ENCODE measurements around the gene ETV6. TPM values are rescaled to one million over a fixed set of nuclear protein-coding genes. Genes with fewer than 3 reads are reported as not detected.
"Not testable (repeated sequence)": the region's sequence is repeated elsewhere in the genome, so short reads cannot be mapped to it uniquely, and the experiment has no call there.

ETV6 gene
- total RNA-seq, 1 donor from 2014 or later: 14.7 TPM

DNA sequence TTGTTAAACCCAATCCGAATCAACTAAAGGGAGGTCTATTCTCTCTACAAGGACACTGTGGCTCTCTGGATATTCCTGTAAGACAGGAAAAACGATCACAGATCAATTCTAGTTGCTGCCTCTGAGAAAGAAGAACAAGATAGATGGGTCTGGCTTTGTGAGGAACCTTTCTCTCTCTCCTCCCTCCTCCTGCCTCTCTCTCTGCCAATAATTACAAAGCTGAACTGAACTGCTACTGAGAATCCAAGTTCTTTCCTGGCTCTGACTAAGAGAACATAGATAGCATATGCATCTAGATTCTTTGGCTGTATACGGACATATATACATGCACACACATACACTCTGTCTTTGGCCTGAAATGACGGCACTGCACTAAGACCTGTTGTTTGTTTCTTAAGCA lies 27.6 kb downstream of the ETV6 start:
- Histone ChIP-seq H3K4me1 (peaks cover 29% of the 10 kb centered on the region), H3K27me3 (no peaks in the 10 kb centered on the region), H3K36me3 (no peaks in the 10 kb centered on the region), H3K27ac (no peak overlapping the region), H3K4me3 (no peak overlapping the region), H3K9me3 (no peaks in the 10 kb centered on the region)
- no peak for TF ChIP-seq POLR2AphosphoS5 (IDR thresholded peaks at IDR 0.05; ENCODE audit: insufficient read depth in 1 of 2, low read depth in 1 of 2)
- TF ChIP-seq, protein P1, sequence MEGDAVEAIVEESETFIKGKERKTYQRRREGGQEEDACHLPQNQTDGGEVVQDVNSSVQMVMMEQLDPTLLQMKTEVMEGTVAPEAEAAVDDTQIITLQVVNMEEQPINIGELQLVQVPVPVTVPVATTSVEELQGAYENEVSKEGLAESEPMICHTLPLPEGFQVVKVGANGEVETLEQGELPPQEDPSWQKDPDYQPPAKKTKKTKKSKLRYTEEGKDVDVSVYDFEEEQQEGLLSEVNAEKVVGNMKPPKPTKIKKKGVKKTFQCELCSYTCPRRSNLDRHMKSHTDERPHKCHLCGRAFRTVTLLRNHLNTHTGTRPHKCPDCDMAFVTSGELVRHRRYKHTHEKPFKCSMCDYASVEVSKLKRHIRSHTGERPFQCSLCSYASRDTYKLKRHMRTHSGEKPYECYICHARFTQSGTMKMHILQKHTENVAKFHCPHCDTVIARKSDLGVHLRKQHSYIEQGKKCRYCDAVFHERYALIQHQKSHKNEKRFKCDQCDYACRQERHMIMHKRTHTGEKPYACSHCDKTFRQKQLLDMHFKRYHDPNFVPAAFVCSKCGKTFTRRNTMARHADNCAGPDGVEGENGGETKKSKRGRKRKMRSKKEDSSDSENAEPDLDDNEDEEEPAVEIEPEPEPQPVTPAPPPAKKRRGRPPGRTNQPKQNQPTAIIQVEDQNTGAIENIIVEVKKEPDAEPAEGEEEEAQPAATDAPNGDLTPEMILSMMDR (IDR thresholded peaks at IDR 0.05): no peak
- no peak for TF ChIP-seq POLR2A (IDR thresholded peaks at IDR 0.05)
- intact Hi-C loops (cut with DNase I): no loop called here
- no peak for DNase-seq (ENCODE audit: extremely low spot score in 2 of 2)

DNA sequence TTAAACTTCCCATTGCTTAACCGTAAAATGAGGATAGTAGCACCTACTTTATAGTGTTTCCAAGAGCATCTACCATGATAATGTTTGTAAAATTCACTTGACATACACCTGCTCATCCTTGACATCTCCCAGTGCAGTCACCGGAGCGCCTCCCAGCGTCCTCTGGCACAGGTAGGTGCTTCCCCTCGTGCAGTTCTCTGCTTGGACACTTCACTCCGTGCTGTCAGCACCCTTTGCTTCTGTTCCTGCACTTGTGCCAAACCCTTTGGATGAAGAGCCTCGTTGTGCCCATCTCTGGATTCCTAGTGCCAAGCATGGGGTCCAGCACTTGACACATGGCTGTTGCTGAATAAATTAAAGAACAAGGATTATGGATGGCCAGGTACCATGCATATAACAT lies 28.3 kb downstream of the ETV6 start:
- no peak overlapping the region for H3K4me3 ChIP-seq
- TF ChIP-seq, protein P1 (IDR thresholded peaks at IDR 0.05): no peak
- TF ChIP-seq POLR2A (IDR thresholded peaks at IDR 0.05) (no peak), POLR2AphosphoS5 (IDR thresholded peaks at IDR 0.05; ENCODE audit: insufficient read depth in 1 of 2, low read depth in 1 of 2) (no peak)
- H3K36me3 ChIP-seq: no peaks in the 10 kb centered on the region
- no peaks in the 10 kb centered on the region for H3K9me3 ChIP-seq
- H3K27me3 ChIP-seq: no peaks in the 10 kb centered on the region
- intact Hi-C loops (cut with DNase I): no loop called here
- peaks cover 29% of the 10 kb centered on the region for H3K4me1 ChIP-seq
- no peak for DNase-seq (ENCODE audit: extremely low spot score in 2 of 2)
- H3K27ac ChIP-seq: no peak overlapping the region

DNA sequence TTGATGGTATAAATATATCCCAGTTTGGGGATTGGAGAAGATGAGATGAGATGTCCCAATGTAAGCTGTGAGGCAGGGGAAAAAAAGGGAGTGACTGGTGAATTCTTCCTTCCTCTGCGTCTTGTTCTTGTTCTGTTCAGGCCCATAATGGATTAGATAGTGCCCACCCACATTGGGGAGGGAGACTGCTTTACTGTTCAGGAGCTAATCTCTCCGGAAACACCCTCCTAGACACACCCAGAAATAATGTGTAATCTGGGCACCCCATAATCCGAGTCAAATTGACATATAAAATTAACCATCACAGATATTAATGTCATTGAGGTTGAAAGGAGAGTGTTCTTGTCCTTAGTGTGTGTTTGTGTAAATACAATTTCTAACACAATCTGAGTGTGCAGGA lies 29.3 kb downstream of the ETV6 start:
- intact Hi-C loops (cut with DNase I): no loop called here
- H3K27ac ChIP-seq: no peak overlapping the region
- no peaks in the 10 kb centered on the region for H3K9me3 ChIP-seq
- no peaks in the 10 kb centered on the region for H3K36me3 ChIP-seq
- H3K27me3 ChIP-seq: no peaks in the 10 kb centered on the region
- no peak overlapping the region for H3K4me3 ChIP-seq
- TF ChIP-seq, protein P1 (IDR thresholded peaks at IDR 0.05): no peak
- peaks cover 22% of the 10 kb centered on the region for H3K4me1 ChIP-seq
- no peak for DNase-seq (ENCODE audit: extremely low spot score in 2 of 2)

DNA sequence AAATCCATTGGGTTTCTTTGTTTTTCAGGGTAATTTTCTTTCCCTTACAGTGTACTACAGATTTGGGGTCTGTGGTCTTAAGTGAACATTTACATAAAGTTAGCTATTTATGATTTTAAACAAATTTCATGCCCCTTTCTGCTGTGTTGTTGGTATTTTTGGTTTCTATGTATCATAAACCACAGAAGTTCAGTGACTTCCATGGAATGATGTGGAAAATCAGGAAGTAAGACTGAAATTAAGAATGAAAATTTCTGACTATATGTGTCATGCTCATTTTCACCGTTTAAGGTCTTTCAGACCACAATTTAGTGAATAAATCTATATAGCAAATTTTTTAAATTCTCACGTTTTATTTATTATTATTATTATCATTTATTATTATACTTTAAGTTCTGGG lies 31.7 kb downstream of the ETV6 start:
- H3K4me1 ChIP-seq: peaks cover 23% of the 10 kb centered on the region
- H3K9me3 ChIP-seq: no peaks in the 10 kb centered on the region
- no peak overlapping the region for H3K4me3 ChIP-seq
- H3K36me3 ChIP-seq: no peaks in the 10 kb centered on the region
- no peak for DNase-seq (ENCODE audit: extremely low spot score in 2 of 2)
- H3K27me3 ChIP-seq: no peaks in the 10 kb centered on the region
- no peak overlapping the region for H3K27ac ChIP-seq
- intact Hi-C loops (cut with DNase I): no loop called here
- TF ChIP-seq, protein P1 (IDR thresholded peaks at IDR 0.05): no peak
- TF ChIP-seq POLR2AphosphoS5 (IDR thresholded peaks at IDR 0.05; ENCODE audit: insufficient read depth in 1 of 2, low read depth in 1 of 2): no peak
- TF ChIP-seq POLR2A (IDR thresholded peaks at IDR 0.05): no peak

DNA sequence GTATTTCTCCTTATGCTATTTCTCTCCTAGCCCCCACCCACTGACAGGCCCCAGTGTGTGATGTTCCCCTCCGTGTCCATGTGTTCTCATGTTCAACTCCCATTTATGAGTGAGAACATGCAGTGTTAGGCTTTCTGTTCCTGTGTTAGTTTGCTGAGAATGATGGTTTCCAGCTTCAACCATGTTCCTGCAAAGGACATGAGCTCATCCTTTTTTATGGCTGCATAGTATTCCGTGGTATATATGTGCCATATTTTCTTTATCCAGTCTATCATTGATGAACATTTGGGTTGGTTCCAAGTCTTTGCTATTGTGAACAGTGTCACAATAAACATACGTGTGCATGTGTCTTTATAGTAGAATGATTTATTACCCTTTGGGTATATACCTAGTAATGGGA lies 32.2 kb downstream of the ETV6 start:
- H3K27ac ChIP-seq; intact Hi-C loops (cut with DNase I): not testable (repeated sequence)
- peaks cover 18% of the 10 kb centered on the region for H3K4me1 ChIP-seq

DNA sequence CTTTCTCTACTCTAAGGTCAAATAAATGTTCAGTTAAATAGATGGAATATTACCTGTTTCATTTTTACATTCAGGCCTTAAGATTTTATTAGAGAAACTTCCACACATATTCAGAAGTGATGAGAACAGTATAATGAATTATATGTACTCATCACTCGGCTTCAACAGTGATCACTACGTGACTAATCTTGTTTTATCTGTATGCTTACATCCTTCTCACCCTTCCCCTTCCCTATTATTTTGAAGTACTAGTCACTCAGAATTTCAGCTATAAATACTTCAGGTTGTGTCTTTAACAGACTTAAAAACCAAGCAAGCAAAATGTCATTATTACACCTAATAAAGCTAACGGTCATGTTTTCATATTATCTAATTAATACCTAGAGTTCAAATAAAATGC lies 34.9 kb downstream of the ETV6 start:
- TF ChIP-seq POLR2AphosphoS5 (IDR thresholded peaks at IDR 0.05; ENCODE audit: insufficient read depth in 1 of 2, low read depth in 1 of 2): no peak
- TF ChIP-seq POLR2A (IDR thresholded peaks at IDR 0.05): no peak
- no peak overlapping the region for H3K4me3 ChIP-seq
- H3K4me1 ChIP-seq: peaks cover 26% of the 10 kb centered on the region
- no peak for DNase-seq (ENCODE audit: extremely low spot score in 2 of 2)
- H3K36me3 ChIP-seq: no peaks in the 10 kb centered on the region
- no peaks in the 10 kb centered on the region for H3K27me3 ChIP-seq
- no peaks in the 10 kb centered on the region for H3K9me3 ChIP-seq
- intact Hi-C loops (cut with DNase I): no loop called here
- H3K27ac ChIP-seq: no peak overlapping the region

More for the DNA sequence above, 32.2 kb downstream of the ETV6 start:
- H3K27me3 ChIP-seq; H3K9me3 ChIP-seq; H3K36me3 ChIP-seq; H3K4me3 ChIP-seq; DNase-seq (ENCODE audit: extremely low spot score in 2 of 2): not testable (repeated sequence)

All from vagina (tissue), 2 donors.